ENCODE data around the gene NUP188. TPM values are rescaled to one million over a fixed set of nuclear protein-coding genes. Genes with fewer than 3 reads are reported as not detected.

The NUP188 gene
- total and polyA plus RNA-seq, 4 donors, result 6.9 to 34.7 (median 19.2) TPM

DNA sequence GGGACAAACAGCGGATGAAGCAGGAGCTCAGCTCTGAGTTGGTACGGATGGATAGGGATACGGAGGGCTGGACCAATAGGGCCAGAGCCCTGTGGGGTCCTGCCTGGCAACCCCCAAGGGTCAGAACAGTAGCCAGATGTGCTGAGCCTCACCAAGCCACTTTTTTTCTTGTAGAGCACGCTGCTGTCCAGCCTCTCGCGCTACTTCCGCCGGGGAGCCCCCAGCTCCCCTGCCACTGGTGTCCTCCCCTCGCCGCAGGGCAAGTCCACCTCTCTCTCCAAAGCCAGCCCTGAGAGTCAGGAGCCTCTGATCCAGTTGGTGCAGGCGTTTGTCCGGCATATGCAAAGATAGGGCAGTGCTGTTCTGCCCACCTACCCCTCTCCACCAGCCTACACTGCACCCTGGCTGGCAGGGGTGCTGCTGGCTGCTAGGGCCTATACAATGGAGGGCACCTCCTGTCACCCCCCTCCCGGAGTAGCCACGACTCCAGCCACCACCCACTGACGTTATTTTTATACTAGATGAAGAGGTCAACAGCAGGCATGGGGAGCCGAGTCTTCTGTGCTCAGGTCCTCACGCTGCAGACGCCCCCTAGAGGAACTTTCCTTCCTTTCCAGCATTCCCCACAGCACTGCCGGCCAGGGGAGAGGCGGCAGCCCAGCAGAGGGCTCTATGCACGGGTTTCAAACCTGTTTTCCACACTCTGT, 59.0 kb downstream of the NUP188 start (continued):
- TF ChIP-seq HNF4G (IDR thresholded peaks at IDR 0.05) (no peak), HNF4A (conservative IDR thresholded peaks at IDR 0.05) (no peak), YY1 (IDR thresholded peaks at IDR 0.05) (no peak), TAF1 (conservative IDR thresholded peaks at IDR 0.05) (no peak), FOXA2 (IDR thresholded peaks at IDR 0.05) (no peak), NR2F2 (IDR thresholded peaks at IDR 0.05) (no peak), RAD21 (IDR thresholded peaks at IDR 0.05) (peak; percentile 67 to 78), JUND (IDR thresholded peaks at IDR 0.05) (no peak)

DNA sequence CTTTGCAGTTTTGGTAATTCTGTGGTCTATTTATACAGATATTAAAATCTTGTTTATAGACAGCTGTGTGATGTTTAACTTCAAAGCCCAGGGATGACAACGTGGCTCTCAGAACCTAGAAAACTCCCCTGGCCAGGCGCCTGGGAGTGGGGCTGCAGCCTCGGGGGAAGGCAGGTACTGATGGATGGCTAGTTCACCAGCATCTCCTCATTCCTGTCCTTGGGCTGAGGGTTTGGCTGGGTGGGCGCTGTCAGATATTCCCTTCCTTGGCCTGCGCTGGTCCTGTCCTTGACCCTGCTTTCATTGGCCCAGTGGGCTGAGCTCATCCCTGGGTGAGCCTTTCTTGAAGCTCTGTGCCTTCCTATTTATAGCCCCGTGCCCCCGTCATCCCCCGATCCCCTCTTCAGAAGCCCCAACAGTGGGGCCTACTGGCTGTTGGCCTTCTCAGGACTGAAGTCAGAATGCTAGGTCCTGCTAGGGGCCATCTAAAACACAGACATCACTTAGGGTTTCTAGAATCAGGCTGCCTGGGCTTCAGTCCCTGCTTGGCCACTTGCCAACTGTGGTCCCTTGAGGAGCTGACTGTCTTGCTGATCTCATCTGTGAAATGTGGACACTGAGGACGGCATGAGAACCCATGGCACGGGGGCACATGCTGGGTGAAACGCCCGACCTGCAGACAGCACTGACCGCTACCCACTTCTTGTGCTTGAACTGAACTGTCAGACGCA, 59.7 kb downstream of the NUP188 start:
- no peak overlapping the region for H3K9ac ChIP-seq (ENCODE audit: low read depth in 1 of 2, low read length in 2 of 2)
- H3K4me1 ChIP-seq (ENCODE audit: control insufficient read depth in 4 of 4, insufficient read depth in 4 of 4, low read length in 3 of 4), result peaks cover 0 to 11% (median 3%) of the 10 kb centered on the region in 4 donors
- DNase-seq (ENCODE audit: low spot score), result no peak
- TF ChIP-seq, protein P1, sequence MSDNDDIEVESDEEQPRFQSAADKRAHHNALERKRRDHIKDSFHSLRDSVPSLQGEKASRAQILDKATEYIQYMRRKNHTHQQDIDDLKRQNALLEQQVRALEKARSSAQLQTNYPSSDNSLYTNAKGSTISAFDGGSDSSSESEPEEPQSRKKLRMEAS (IDR thresholded peaks at IDR 0.05), result no peak
- no peak for TF ChIP-seq GABPA (IDR thresholded peaks at IDR 0.05 in 1 of 2, conservative IDR thresholded peaks at IDR 0.05 in 1 of 2)
- no peak for TF ChIP-seq NR2F2 (IDR thresholded peaks at IDR 0.05)
- no peak for TF ChIP-seq SP1 (IDR thresholded peaks at IDR 0.05)
- no peak for TF ChIP-seq RXRA (IDR thresholded peaks at IDR 0.05)
- no peak for TF ChIP-seq FOXA1 (IDR thresholded peaks at IDR 0.05)
- no peak for TF ChIP-seq YY1 (IDR thresholded peaks at IDR 0.05)
- TF ChIP-seq TAF1 (conservative IDR thresholded peaks at IDR 0.05), result no peak
- no peak for TF ChIP-seq FOXA2 (IDR thresholded peaks at IDR 0.05)
- no peak for TF ChIP-seq EGR1 (IDR thresholded peaks at IDR 0.05; ENCODE audit: low read depth in 2 of 2)
- TF ChIP-seq JUND (IDR thresholded peaks at IDR 0.05), result no peak
- peaks cover 6 to 30% (median 15%) of the 10 kb centered on the region in 4 donors for H3K36me3 ChIP-seq (ENCODE audit: control insufficient read depth in 4 of 4, insufficient read depth in 3 of 4, low read depth in 1 of 4, low read length in 3 of 4)
- H3K9me3 ChIP-seq (ENCODE audit: control insufficient read depth in 4 of 4, low read length in 3 of 4), result no peaks in the 10 kb centered on the region
- WGBS, result 89% methylated on average over 14 of the region's 14 CpGs
- no peaks in the 10 kb centered on the region for H3K27me3 ChIP-seq (ENCODE audit: control insufficient read depth in 4 of 4, insufficient read depth in 4 of 4, low read length in 3 of 4)
- no peak overlapping the region for H3K4me3 ChIP-seq (ENCODE audit: low read depth in 1 of 3, low read length in 3 of 3)
- no peak overlapping the region for H3K27ac ChIP-seq (ENCODE audit: low read depth in 1 of 2, low read length in 2 of 2)

DNA sequence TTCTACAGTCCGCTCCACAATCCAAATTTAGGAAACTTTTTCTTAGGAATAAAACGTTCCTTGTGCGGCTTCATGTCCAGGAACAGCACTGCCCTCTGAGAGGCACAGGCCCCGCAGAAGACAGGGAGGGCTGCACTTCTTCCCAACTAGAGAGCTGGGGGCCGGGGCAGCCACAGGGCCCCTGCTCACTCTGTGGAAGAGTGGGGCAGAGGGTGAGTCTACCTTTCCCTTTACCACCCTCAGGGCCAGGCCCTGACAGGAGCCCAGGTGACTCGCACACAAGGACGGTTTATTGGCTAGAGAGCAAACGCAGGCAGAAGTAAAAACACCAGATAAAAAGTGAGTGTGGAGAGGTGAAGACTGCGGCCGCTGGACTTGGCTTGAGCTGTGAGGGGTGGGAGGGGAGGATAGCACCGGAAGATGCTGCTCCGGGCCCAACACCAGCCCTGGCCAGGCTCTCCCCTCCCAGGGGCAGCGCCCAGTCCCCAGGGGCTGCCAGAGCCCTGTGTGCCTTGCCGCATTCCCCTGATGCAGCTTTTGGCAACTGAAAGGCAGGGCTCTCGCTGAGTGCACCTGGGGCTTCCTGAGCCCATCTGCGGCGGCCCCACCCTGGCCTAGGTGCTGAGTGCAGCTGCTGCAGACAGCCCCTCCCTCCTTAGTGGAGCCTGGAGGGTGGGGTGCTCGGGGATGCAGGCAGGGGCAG, 60.4 kb downstream of the NUP188 start:
- Histone ChIP-seq H3K9ac (ENCODE audit: low read depth in 1 of 2, low read length in 2 of 2) (no peak overlapping the region), H3K27ac (ENCODE audit: low read depth in 1 of 2, low read length in 2 of 2) (no peak overlapping the region)
- WGBS, result 92% methylated on average over 18 of the region's 18 CpGs

DNA sequence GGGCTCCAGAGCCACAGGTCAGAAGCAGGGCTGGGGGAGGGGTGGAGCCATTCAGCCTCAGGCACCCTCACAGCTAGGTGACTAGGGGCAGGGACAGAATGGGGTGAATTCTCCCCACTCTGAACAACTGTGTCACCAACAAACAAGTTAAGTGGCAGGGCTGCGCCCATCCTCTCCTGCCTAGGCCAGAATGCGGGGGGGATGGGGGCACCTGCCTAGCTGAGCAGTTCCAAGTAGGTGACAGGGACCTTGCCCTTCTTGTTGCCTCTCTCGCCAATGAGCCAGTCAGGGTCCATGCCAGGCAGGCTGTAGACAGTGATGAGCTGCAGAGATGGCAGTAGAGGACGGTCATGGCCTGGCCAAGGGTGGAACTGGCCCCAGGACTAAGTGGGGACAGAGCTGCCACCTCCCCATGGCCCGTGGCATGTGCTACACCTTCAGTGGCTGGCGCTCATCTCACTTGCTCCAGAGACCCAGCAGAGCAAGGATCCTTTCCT, 61.0 kb downstream of the NUP188 start:
- no peaks in the 10 kb centered on the region for H3K27me3 ChIP-seq (ENCODE audit: control insufficient read depth in 4 of 4, insufficient read depth in 4 of 4, low read length in 3 of 4)
- H3K4me1 ChIP-seq (ENCODE audit: control insufficient read depth in 4 of 4, insufficient read depth in 4 of 4, low read length in 3 of 4), result peaks cover 0 to 11% (median 3%) of the 10 kb centered on the region in 4 donors
- DNase-seq (ENCODE audit: low spot score), result no peak
- H3K9ac ChIP-seq (ENCODE audit: low read depth in 1 of 2, low read length in 2 of 2), result no peak overlapping the region
- no peak overlapping the region for H3K4me3 ChIP-seq (ENCODE audit: low read depth in 1 of 3, low read length in 3 of 3)
- H3K36me3 ChIP-seq (ENCODE audit: control insufficient read depth in 4 of 4, insufficient read depth in 3 of 4, low read depth in 1 of 4, low read length in 3 of 4), result peaks cover 0 to 24% (median 7%) of the 10 kb centered on the region in 4 donors
- no peaks in the 10 kb centered on the region for H3K9me3 ChIP-seq (ENCODE audit: control insufficient read depth in 4 of 4, low read length in 3 of 4)
- WGBS, result 80% methylated on average over 6 of the region's 6 CpGs
- H3K27ac ChIP-seq (ENCODE audit: low read depth in 1 of 2, low read length in 2 of 2), result no peak overlapping the region
- TF ChIP-seq HNF4A (conservative IDR thresholded peaks at IDR 0.05) (no peak), RAD21 (IDR thresholded peaks at IDR 0.05) (no peak), JUND (IDR thresholded peaks at IDR 0.05) (no peak), RXRA (IDR thresholded peaks at IDR 0.05) (no peak), FOXA2 (IDR thresholded peaks at IDR 0.05) (no peak), SP1 (IDR thresholded peaks at IDR 0.05) (no peak), FOXA1 (IDR thresholded peaks at IDR 0.05) (no peak)
- TF ChIP-seq, protein P2, sequence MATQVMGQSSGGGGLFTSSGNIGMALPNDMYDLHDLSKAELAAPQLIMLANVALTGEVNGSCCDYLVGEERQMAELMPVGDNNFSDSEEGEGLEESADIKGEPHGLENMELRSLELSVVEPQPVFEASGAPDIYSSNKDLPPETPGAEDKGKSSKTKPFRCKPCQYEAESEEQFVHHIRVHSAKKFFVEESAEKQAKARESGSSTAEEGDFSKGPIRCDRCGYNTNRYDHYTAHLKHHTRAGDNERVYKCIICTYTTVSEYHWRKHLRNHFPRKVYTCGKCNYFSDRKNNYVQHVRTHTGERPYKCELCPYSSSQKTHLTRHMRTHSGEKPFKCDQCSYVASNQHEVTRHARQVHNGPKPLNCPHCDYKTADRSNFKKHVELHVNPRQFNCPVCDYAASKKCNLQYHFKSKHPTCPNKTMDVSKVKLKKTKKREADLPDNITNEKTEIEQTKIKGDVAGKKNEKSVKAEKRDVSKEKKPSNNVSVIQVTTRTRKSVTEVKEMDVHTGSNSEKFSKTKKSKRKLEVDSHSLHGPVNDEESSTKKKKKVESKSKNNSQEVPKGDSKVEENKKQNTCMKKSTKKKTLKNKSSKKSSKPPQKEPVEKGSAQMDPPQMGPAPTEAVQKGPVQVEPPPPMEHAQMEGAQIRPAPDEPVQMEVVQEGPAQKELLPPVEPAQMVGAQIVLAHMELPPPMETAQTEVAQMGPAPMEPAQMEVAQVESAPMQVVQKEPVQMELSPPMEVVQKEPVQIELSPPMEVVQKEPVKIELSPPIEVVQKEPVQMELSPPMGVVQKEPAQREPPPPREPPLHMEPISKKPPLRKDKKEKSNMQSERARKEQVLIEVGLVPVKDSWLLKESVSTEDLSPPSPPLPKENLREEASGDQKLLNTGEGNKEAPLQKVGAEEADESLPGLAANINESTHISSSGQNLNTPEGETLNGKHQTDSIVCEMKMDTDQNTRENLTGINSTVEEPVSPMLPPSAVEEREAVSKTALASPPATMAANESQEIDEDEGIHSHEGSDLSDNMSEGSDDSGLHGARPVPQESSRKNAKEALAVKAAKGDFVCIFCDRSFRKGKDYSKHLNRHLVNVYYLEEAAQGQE (IDR thresholded peaks at IDR 0.05), result no peak
- TF ChIP-seq, protein P3, sequence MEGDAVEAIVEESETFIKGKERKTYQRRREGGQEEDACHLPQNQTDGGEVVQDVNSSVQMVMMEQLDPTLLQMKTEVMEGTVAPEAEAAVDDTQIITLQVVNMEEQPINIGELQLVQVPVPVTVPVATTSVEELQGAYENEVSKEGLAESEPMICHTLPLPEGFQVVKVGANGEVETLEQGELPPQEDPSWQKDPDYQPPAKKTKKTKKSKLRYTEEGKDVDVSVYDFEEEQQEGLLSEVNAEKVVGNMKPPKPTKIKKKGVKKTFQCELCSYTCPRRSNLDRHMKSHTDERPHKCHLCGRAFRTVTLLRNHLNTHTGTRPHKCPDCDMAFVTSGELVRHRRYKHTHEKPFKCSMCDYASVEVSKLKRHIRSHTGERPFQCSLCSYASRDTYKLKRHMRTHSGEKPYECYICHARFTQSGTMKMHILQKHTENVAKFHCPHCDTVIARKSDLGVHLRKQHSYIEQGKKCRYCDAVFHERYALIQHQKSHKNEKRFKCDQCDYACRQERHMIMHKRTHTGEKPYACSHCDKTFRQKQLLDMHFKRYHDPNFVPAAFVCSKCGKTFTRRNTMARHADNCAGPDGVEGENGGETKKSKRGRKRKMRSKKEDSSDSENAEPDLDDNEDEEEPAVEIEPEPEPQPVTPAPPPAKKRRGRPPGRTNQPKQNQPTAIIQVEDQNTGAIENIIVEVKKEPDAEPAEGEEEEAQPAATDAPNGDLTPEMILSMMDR (IDR thresholded peaks at IDR 0.05; ENCODE audit: low read depth, low read length, missing input control), result no peak
- TF ChIP-seq, protein P4, sequence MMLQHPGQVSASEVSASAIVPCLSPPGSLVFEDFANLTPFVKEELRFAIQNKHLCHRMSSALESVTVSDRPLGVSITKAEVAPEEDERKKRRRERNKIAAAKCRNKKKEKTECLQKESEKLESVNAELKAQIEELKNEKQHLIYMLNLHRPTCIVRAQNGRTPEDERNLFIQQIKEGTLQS (IDR thresholded peaks at IDR 0.05), result no peak

More for the DNA sequence above, 60.4 kb downstream of the NUP188 start:
- TF ChIP-seq FOXA1 (IDR thresholded peaks at IDR 0.05), result no peak
- no peak for TF ChIP-seq HNF4G (IDR thresholded peaks at IDR 0.05)
- Histone ChIP-seq H3K4me1 (ENCODE audit: control insufficient read depth in 4 of 4, insufficient read depth in 4 of 4, low read length in 3 of 4) (peaks cover 0 to 11% (median 3%) of the 10 kb centered on the region in 4 donors), H3K27me3 (ENCODE audit: control insufficient read depth in 4 of 4, insufficient read depth in 4 of 4, low read length in 3 of 4) (no peaks in the 10 kb centered on the region), H3K36me3 (ENCODE audit: control insufficient read depth in 4 of 4, insufficient read depth in 3 of 4, low read depth in 1 of 4, low read length in 3 of 4) (peaks cover 4 to 24% (median 11%) of the 10 kb centered on the region in 4 donors), H3K4me3 (ENCODE audit: low read depth in 1 of 3, low read length in 3 of 3) (no peak overlapping the region), H3K9me3 (ENCODE audit: control insufficient read depth in 4 of 4, low read length in 3 of 4) (no peaks in the 10 kb centered on the region)
- DNase-seq (ENCODE audit: low spot score), result no peak

Data from liver (tissue), 9 donors.